Measurements from ENCODE around the gene TTBK1. TPM values are rescaled to one million over a fixed set of nuclear protein-coding genes. Genes with fewer than 3 reads are reported as not detected.

Gene TTBK1
- total and polyA plus RNA-seq, 2 of the 4 experiments (the other 2 are of a cell fraction), result 0.02 TPM; not detected in 1

- TF ChIP-seq POLR2A (IDR thresholded peaks at IDR 0.05; ENCODE audit: low read depth, low read length) (no peak), RAD21 (IDR thresholded peaks at IDR 0.05; ENCODE audit: low read length) (no peak)
- Histone ChIP-seq H3K4me1 (ENCODE audit: control insufficient read depth, insufficient read depth, low read length) (peaks cover 2% of the 10 kb centered on the region; the same call in 1 of the 2 replicates), H2BK120ac (ENCODE audit: low read depth, low read length) (no peak overlapping the region), H3K9me3 (ENCODE audit: control insufficient read depth, insufficient read depth, low read length) (no peaks in the 10 kb centered on the region), H2BK15ac (ENCODE audit: low read depth, low read length) (no peak overlapping the region), H3K79me1 (ENCODE audit: low read depth in 1 of 2, low read length in 2 of 2) (no peaks in the 10 kb centered on the region), H4K20me1 (ENCODE audit: insufficient read depth, low read length) (no peaks in the 10 kb centered on the region; the same call in 1 of the 2 replicates), H3K18ac (ENCODE audit: low read depth, low read length) (no peak overlapping the region), H4K8ac (ENCODE audit: low read depth in 2 of 2, low read length in 2 of 2) (no peak overlapping the region), H3K4me3 (ENCODE audit: insufficient read depth, low read depth, low read length) (no peak overlapping the region), H4K5ac (ENCODE audit: low read depth, low read length) (no peak overlapping the region), H3K14ac (replicated peaks; ENCODE audit: low read depth, low read length) (no peak overlapping the region), H3K27ac (ENCODE audit: insufficient read depth, low read length) (no peak overlapping the region), H3K4me2 (ENCODE audit: low read depth, low read length) (no peak overlapping the region), H2BK20ac (ENCODE audit: low read depth, low read length) (no peak overlapping the region), H4K91ac (ENCODE audit: insufficient read depth, low read depth, low read length) (no peak overlapping the region), H3K9me1 (ENCODE audit: insufficient read depth, low read length) (peaks cover 8% of the 10 kb centered on the region), H2AK9ac (replicated peaks; ENCODE audit: low read depth, low read length, poor library complexity) (peak overlapping the region; percentile 5), H3K36me3 (ENCODE audit: control insufficient read depth, insufficient read depth, low read length) (no peaks in the 10 kb centered on the region), H2AFZ (replicated peaks; ENCODE audit: low read length, poor library complexity) (no peak overlapping the region), H3K9ac (ENCODE audit: low read depth, low read length) (no peak overlapping the region), H3K4ac (ENCODE audit: low read depth, low read length) (no peak overlapping the region), H3K56ac (ENCODE audit: extremely low read depth, insufficient read depth, low read length) (no peak overlapping the region), H3K23ac (ENCODE audit: low read depth, low read length) (no peak overlapping the region), H2BK5ac (ENCODE audit: low read depth, low read length, poor library complexity, severe bottlenecking) (no peak overlapping the region), H3K27me3 (ENCODE audit: control insufficient read depth, insufficient read depth, low read length) (peaks cover 56% of the 10 kb centered on the region), H2AK5ac (ENCODE audit: low read depth, low read length) (no peak overlapping the region)
- intact Hi-C loops (cut with micrococcal nuclease), result no loop called here
- WGBS, 2 experiments (ENCODE audit: extremely low coverage in 2 of 2, insufficient read length in 1 of 2), result 17% methylated on average over 1 of the region's 7 CpGs; no CpG with 5 or more reads in 1 of the 2 experiments
- no TSS peak for BruUV-seq (replicated peaks)
- ChIA-PET POLR2A (ENCODE audit: unreplicated experiment) (no interaction called here), CTCF (interaction anchor here (1.0 kb wide), 1 partner anchor 67 kb away, joined by 3 read pairs; no protein-coding TSS in a partner anchor)
- dilution Hi-C loops (cut with HindIII; ENCODE audit: low sequenced_read_pairs, unreplicated experiment), result no loop called here
- ATAC-seq (ENCODE audit: low read depth) (no peak), DNase-seq (no peak)
- in situ Hi-C loops (cut with MboI; ENCODE audit: low sequenced_read_pairs), result no loop called here
Observed at GRCh38 chr6:43267619-43268354, 24.5 kb downstream of the TTBK1 start.
